Measurements from ENCODE around the gene HSPB1.
A peak's percentile ranks its signal among the peaks of the same experiment; 100 is the strongest.

Gene HSPB1

GRCh38 chr7:76336094-76336493 is 33.6 kb downstream of the HSPB1 start:
- peaks cover 32% of the 10 kb centered on the region for H3K4me1 ChIP-seq (ENCODE audit: insufficient read depth, poor library complexity, severe bottlenecking)
- DNase-seq (ENCODE audit: low spot score) (no peak), ATAC-seq (ENCODE audit: low read depth) (no peak)
- no peak overlapping the region for H3K27ac ChIP-seq (ENCODE audit: poor library complexity, severe bottlenecking)
- H3K9me3 ChIP-seq (ENCODE audit: severe bottlenecking): no peaks in the 10 kb centered on the region
- no peak overlapping the region for H3K4me3 ChIP-seq (ENCODE audit: severe bottlenecking)
- no peak for TF ChIP-seq CTCF (IDR thresholded peaks at IDR 0.05; ENCODE audit: poor library complexity, severe bottlenecking)
- peaks cover 84% of the 10 kb centered on the region for H3K36me3 ChIP-seq (ENCODE audit: low read depth)
- no peaks in the 10 kb centered on the region for H3K27me3 ChIP-seq (ENCODE audit: insufficient read depth, poor library complexity, severe bottlenecking)

- H3K4me3 ChIP-seq (ENCODE audit: severe bottlenecking): no peak overlapping the region
- H3K36me3 ChIP-seq (ENCODE audit: low read depth): peaks cover 84% of the 10 kb centered on the region
- ATAC-seq (ENCODE audit: low read depth) (no peak), DNase-seq (ENCODE audit: low spot score) (no peak)
- no peaks in the 10 kb centered on the region for H3K9me3 ChIP-seq (ENCODE audit: severe bottlenecking)
- H3K4me1 ChIP-seq (ENCODE audit: insufficient read depth, poor library complexity, severe bottlenecking): peaks cover 32% of the 10 kb centered on the region
- no peak for TF ChIP-seq CTCF (IDR thresholded peaks at IDR 0.05; ENCODE audit: poor library complexity, severe bottlenecking)
- H3K27me3 ChIP-seq (ENCODE audit: insufficient read depth, poor library complexity, severe bottlenecking): no peaks in the 10 kb centered on the region
- no peak overlapping the region for H3K27ac ChIP-seq (ENCODE audit: poor library complexity, severe bottlenecking)
Observed at GRCh38 chr7:76337147-76337546, 34.7 kb downstream of the HSPB1 start.

- Histone ChIP-seq H3K4me3 (ENCODE audit: severe bottlenecking) (no peak overlapping the region), H3K9me3 (ENCODE audit: severe bottlenecking) (no peaks in the 10 kb centered on the region), H3K27me3 (ENCODE audit: insufficient read depth, poor library complexity, severe bottlenecking) (no peaks in the 10 kb centered on the region), H3K36me3 (ENCODE audit: low read depth) (peaks cover 84% of the 10 kb centered on the region), H3K27ac (ENCODE audit: poor library complexity, severe bottlenecking) (peak overlapping the region; percentile 27), H3K4me1 (ENCODE audit: insufficient read depth, poor library complexity, severe bottlenecking) (peaks cover 38% of the 10 kb centered on the region)
- no peak for TF ChIP-seq CTCF (IDR thresholded peaks at IDR 0.05; ENCODE audit: poor library complexity, severe bottlenecking)
- peak; percentile 83 for ATAC-seq (ENCODE audit: low read depth)
- no peak for DNase-seq (ENCODE audit: low spot score)
Observed at GRCh38 chr7:76338298-76339084, 36.0 kb downstream of the HSPB1 start.

GRCh38 chr7:76340617-76341131 is 38.2 kb downstream of the HSPB1 start:
- no peak for TF ChIP-seq CTCF (IDR thresholded peaks at IDR 0.05; ENCODE audit: poor library complexity, severe bottlenecking)
- ATAC-seq (ENCODE audit: low read depth): no peak

GRCh38 chr7:76342222-76342621 is 39.7 kb downstream of the HSPB1 start:
- no peaks in the 10 kb centered on the region for H3K27me3 ChIP-seq (ENCODE audit: insufficient read depth, poor library complexity, severe bottlenecking)
- TF ChIP-seq CTCF (IDR thresholded peaks at IDR 0.05; ENCODE audit: poor library complexity, severe bottlenecking): no peak
- H3K4me3 ChIP-seq (ENCODE audit: severe bottlenecking): no peak overlapping the region
- peaks cover 41% of the 10 kb centered on the region for H3K4me1 ChIP-seq (ENCODE audit: insufficient read depth, poor library complexity, severe bottlenecking)
- ATAC-seq (ENCODE audit: low read depth) (no peak), DNase-seq (ENCODE audit: low spot score) (no peak)
- no peaks in the 10 kb centered on the region for H3K9me3 ChIP-seq (ENCODE audit: severe bottlenecking)
- H3K27ac ChIP-seq (ENCODE audit: poor library complexity, severe bottlenecking): no peak overlapping the region
- peaks cover 96% of the 10 kb centered on the region for H3K36me3 ChIP-seq (ENCODE audit: low read depth)

More at GRCh38 chr7:76340617-76341131, 38.2 kb downstream of the HSPB1 start:
- no peak overlapping the region for H3K4me3 ChIP-seq (ENCODE audit: severe bottlenecking)
- no peak for DNase-seq (ENCODE audit: low spot score)
- peak overlapping the region; percentile 21 for H3K27ac ChIP-seq (ENCODE audit: poor library complexity, severe bottlenecking)
- H3K36me3 ChIP-seq (ENCODE audit: low read depth): peaks cover 93% of the 10 kb centered on the region
- no peaks in the 10 kb centered on the region for H3K27me3 ChIP-seq (ENCODE audit: insufficient read depth, poor library complexity, severe bottlenecking)
- H3K4me1 ChIP-seq (ENCODE audit: insufficient read depth, poor library complexity, severe bottlenecking): peaks cover 41% of the 10 kb centered on the region
- H3K9me3 ChIP-seq (ENCODE audit: severe bottlenecking): no peaks in the 10 kb centered on the region

Data from RWPE2 (cell line).